Lower leg skin (tissue), 4 donors: Measurements from ENCODE around the gene NARS2. TPM values are rescaled to one million over a fixed set of nuclear protein-coding genes. Genes with fewer than 3 reads are reported as not detected.

Source experiments
- DNase-seq, 2 donors: peaks; one replicate each; pipeline ENCODE4 v3.0.0-alpha.2; 2019; ENCODE audit warnings: low spot score in 2 of 2
- H3K4me3 ChIP-seq: fragments of 200-600 bp; sonication (generic); 2 replicates; pipeline ENCODE4 v1.5.1; 2017; ENCODE audit warnings: mild to moderate bottlenecking, low read depth; ENCODE audit not compliant: poor library complexity, severe bottlenecking
- POLR2A ChIP-seq, 2 donors: fragments of 450-650 bp; IDR thresholded peaks; one replicate each; pipeline ENCODE4 v1.6.1; 2016 to 2017; ENCODE audit warnings: antibody characterized with exemption in 2 of 2, mild to moderate bottlenecking in 1 of 2, moderate library complexity in 1 of 2
- WGBS, 2 donors: methylation state at CpG; one replicate each; pipeline ENCODE4 v1.1.5; 2018; 5-methylcytosine and 5-hydroxymethylcytosine counted together
- intact Hi-C: fragments of 100-400 bp; cut with DNase I; formaldehyde crosslinking; loops from one replicate; pipeline ENCODE4 v1.15.0; 2023; ENCODE audit warnings: low total_unique reads
- total RNA-seq, 4 donors: library from RNA; depleted of rRNA; stranded (reverse); fragments of >200 nt; gene quantifications; one replicate each; pipeline ENCODE4 v1.1.0, GENCODE V29; 2016
- TF ChIP-seq, protein P1 (sequence below), 3 donors: fragments of 450-650 bp; IDR thresholded peaks; one replicate each; pipeline ENCODE4 v1.5.1; 2016; ENCODE audit warnings: antibody characterized with exemption in 3 of 3, mild to moderate bottlenecking in 3 of 3, moderate library complexity in 2 of 3

Gene NARS2
- total RNA-seq, 4 donors from 2014 or later, result 11.2 to 15.7 (median 14.0) TPM

GRCh38 chr11:78472905-78473304, 101.8 kb downstream of the NARS2 start:
- DNase-seq, result no peak
- WGBS, 2 donors, result 94% methylated on average over 4 of the region's 4 CpGs
- H3K4me3 ChIP-seq, result no peak overlapping the region
- TF ChIP-seq, protein P1, sequence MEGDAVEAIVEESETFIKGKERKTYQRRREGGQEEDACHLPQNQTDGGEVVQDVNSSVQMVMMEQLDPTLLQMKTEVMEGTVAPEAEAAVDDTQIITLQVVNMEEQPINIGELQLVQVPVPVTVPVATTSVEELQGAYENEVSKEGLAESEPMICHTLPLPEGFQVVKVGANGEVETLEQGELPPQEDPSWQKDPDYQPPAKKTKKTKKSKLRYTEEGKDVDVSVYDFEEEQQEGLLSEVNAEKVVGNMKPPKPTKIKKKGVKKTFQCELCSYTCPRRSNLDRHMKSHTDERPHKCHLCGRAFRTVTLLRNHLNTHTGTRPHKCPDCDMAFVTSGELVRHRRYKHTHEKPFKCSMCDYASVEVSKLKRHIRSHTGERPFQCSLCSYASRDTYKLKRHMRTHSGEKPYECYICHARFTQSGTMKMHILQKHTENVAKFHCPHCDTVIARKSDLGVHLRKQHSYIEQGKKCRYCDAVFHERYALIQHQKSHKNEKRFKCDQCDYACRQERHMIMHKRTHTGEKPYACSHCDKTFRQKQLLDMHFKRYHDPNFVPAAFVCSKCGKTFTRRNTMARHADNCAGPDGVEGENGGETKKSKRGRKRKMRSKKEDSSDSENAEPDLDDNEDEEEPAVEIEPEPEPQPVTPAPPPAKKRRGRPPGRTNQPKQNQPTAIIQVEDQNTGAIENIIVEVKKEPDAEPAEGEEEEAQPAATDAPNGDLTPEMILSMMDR (IDR thresholded peaks at IDR 0.05), result no peak
- intact Hi-C loops, result no loop called here

DNA sequence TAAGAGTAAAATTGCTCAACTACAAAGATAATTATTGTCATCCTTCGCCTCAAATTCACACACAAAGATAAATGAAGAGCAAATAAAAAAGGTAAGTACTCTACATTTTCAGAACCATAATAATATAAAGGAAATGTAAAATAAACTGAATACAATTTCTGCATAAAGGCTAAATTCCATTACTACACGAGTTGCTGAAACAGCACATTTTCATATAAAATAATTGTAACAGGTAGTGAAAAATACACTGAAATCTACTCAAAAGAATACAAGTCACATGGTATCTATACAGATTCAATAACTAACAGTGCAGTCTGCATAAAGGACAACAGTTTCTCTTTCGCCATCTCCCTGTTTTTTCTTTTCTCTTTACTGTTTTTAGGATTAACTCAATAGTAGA, 102.3 kb downstream of the NARS2 start:
- H3K4me3 ChIP-seq, result no peak overlapping the region
- intact Hi-C loops, result no loop called here
- TF ChIP-seq POLR2A (IDR thresholded peaks at IDR 0.05), result no peak
- 94 to 97% methylated on average over 3 of the region's 3 CpGs for WGBS, 2 donors
- no peak for DNase-seq

- H3K4me3 ChIP-seq, result no peak overlapping the region
- TF ChIP-seq, protein P1 (IDR thresholded peaks at IDR 0.05), result no peak
- no peak for TF ChIP-seq POLR2A (IDR thresholded peaks at IDR 0.05)
- intact Hi-C loops, result no loop called here
- no peak for DNase-seq
- 81 to 82% methylated on average over 3 of the region's 3 CpGs for WGBS, 2 donors
Measured at GRCh38 chr11:78470861-78471442, 103.7 kb downstream of the NARS2 start.

- TF ChIP-seq, protein P1 (IDR thresholded peaks at IDR 0.05), result no peak
- TF ChIP-seq POLR2A (IDR thresholded peaks at IDR 0.05), result no peak
- no peak for DNase-seq
- intact Hi-C loops, result no loop called here
- WGBS, 2 donors, result 92% methylated on average over 3 of the region's 3 CpGs
- H3K4me3 ChIP-seq, result no peak overlapping the region
Measured at GRCh38 chr11:78469896-78470295, 104.8 kb downstream of the NARS2 start.

DNA sequence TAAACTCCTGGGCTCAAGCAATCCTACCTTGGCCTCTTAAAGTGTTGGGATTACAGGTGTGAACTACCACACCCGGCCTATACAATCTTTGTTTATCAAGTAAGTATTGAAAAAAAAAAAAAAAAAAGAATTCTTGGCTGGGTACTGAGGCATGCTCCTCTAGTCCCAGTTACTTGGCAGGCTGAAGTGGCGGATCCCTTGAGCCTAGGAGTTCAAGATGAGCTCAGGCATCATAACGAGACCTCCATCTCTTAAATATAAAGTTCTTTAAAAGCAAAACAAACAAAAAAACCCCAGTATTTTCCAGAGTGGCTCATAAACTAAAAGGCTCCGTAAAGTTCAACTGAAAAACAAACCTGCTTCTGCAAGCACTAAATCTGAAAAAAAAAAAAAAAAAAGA, 106.7 kb downstream of the NARS2 start:
- DNase-seq, result no peak
- intact Hi-C loops, result no loop called here
- H3K4me3 ChIP-seq, result no peak overlapping the region
- TF ChIP-seq, protein P1 (IDR thresholded peaks at IDR 0.05), result no peak
- TF ChIP-seq POLR2A (IDR thresholded peaks at IDR 0.05), result no peak
- 82 to 89% methylated on average over 4 of the region's 4 CpGs for WGBS, 2 donors

DNA sequence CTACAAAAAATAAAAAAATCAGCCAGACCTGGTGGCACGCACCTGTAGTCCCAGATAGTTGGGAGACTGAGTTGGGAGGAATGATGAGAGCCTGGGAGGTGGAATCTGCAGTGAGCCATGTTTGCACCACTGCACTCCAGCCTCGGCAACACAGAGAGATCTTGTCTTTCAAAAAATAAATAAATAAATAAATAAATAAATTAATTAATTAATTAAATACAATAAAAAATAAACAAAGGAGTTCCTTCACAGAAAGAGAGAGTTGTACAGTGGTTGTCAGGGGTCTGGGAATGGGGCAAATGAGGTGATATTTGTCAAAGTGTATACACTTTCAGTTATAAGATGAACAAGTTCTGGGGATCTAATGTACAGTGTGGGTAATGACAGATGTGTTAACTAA, 107.3 kb downstream of the NARS2 start:
- no peak overlapping the region for H3K4me3 ChIP-seq
- intact Hi-C loops, result no loop called here
- TF ChIP-seq, protein P1 (IDR thresholded peaks at IDR 0.05), result no peak
- TF ChIP-seq POLR2A (IDR thresholded peaks at IDR 0.05), result no peak
- whole genome bisulfite sequencing, 2 donors, result 96 to 98% methylated on average over 2 of the region's 2 CpGs
- no peak for DNase-seq
